Endometrial microvascular endothelial cells (primary cell): ENCODE measurements around the gene STAC2. TPM values are rescaled to one million over a fixed set of nuclear protein-coding genes. Genes with fewer than 3 reads are reported as not detected.

Experiments used
- in situ Hi-C: cut with HindIII; loops from 2 replicates; pipeline ENCODE4 v1.10.0; 2017; ENCODE audit warnings: low sequenced_read_pairs, low pct_unique_long_range_greater_than_20kb; ENCODE audit errors: inconsistent ontology term
- total RNA-seq: library from RNA; depleted of rRNA; stranded (reverse); fragments of >200 nt; gene quantifications from one replicate; pipeline ENCODE4 v1.2.3, GENCODE V29; 2015; ENCODE audit errors: inconsistent ontology term

STAC2 gene
- total RNA-seq, 1 donor from 2014 or later, result not detected

- in situ Hi-C loops, result no loop called here
These were observed 11.9 kb downstream of the STAC2 start for GRCh38 chr17:39213852-39214251.

DNA sequence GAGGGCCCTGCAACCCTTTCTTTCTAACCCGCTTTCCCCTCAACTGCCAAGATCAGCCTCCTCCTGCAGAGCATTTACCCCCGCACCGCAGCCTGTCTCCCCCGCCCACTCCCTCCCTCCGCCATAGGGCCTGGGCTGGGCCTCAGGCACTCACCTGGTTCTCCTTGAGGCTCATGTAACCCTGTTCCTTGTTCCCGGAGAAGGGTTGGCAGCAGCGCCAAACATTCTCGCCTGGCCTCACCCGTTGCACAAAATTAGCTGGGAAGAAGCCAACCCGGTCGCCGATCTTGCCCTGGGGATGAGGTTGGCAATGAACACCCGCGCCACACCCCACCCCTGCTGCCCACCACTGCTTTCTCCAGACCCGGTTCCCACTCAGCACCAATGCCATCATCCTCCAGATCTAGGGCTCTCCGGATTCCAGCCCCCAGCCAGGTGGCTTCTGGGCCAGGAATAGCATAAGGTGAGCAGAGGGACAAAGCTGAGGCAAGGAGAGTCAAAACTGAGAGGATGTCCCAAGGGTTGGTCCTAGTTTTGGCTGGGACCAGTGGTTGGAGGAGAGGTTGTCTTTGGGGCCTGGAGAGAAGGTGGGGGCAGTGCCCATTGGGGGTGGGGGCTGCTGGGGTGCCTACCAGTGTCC lies 12.8 kb downstream of the STAC2 start:
- in situ Hi-C loops, result no loop called here

DNA sequence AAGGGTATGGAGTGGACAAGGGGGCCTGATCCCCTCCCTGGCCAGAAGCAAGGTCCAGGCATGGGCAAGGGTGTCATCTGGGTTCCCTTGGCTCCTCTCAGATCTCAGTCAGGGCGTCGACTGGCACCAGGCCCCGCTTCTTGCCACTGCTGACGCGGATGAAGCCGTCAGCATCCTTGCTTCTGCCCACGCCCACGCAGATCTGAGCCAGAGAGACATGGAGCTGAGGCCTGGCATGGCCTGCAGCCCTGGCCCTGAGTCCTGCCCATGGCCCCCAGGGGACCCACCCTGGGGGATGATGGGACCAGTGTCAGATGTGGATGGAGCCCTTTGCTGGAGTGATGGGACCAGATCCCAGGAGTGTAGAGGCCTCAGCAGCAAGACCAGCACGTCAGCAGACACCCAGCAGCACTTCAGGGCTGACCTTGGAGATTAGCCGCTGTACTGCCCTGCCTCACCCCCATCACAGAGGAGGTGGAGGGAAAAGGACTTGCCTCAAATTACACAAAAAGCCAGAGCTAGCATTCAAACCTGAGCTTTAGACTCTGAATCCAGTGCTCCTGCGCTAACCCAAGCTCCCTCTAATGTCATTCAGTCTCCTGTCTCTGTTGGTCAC lies 13.4 kb downstream of the STAC2 start:
- in situ Hi-C loops, result no loop called here

DNA sequence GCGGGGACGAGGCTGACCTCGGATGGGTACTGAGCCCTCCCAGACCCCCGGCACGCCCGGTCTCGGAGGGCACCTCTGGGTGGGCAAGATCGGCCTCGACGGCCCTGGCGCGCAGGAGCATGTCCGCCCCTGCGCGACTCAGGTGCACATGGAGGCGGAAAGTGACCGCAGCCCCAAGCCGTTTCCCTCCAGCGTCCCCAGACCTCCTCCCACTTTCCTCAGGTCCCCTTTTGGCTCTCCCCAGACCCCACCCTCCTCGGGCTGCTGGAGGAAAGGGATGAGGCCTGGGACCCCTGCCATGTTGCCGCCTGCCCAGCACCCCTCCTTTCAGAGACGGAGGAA lies 15.7 kb downstream of the STAC2 start:
- in situ Hi-C loops, result no loop called here

DNA sequence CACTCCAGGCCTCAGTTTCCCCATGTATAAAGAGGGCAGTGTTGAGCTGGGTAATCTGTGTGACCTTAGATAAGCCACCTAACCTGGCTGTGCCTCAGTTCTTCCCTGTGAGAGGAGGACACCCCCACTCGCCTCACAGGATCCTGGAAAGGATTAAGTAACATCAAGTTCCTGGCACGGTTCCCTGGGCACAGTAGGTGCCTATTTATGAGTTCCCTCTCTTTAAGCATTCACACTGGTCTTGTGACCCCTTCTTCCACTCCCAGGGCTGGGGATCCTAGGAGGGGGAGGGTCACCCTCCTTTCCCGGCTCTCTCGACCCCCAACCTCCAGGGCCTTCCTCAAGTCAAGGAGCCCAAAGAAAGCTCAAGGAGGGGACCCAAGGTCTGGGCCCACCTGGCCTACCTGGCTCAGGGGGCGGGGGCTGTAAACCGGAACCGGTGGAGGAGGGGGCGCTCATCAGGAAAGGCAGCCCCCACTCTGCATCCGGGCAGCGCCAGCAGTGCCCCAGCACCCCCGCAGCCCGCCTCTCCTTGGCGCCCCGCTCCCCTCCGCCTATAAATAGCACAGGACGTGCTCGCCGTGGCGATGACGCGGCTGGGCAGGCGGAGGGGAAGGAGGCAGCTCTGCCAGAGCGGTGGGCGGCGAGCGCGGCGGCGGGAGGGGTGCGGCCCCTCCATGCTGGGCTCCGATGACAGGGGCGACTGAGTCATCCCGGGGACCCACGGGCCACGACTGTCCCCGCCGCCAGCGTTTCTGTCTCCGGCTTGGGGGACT lies 16.2 kb downstream of the STAC2 start:
- in situ Hi-C loops, result no loop called here

DNA sequence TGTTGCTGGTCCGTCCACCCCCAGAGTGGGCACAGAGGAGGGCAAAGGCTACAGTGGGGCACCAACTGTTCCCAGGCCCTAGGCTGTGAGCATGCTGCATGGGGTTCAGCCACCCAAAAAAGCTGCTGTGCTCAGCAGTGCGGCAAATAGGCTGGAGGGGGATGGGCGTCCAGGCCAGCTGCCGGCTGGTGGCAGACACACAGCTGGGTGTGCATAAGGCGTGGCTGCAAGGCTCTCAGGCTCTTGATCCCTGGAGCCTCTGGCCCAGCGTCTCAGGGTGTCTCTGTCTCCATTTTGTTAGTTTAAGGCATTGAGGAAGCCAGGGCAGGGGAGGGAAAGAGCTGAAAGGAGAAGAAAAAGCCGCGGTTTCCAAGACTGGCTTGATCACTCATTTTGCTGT lies 16.9 kb downstream of the STAC2 start:
- in situ Hi-C loops, result no loop called here

DNA sequence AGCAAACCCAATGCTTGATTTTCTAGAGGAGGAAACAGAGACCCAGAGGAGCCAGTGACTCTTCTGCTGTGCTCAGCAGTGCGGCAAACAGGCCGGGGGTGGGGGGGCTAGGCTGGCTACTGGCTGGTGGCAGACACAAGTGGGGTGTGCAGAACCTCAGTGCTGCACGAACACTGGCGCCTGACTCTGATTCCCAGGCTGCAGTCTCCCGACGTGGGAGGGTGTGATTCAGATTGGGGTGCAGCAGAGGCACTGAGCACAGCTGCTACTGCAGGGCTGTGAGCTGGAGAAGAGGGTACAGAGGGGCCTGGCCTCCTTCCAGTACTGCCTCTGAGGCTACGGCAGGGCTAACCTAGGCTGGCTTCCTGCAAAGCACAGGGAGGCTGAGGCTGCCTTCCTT lies 17.6 kb downstream of the STAC2 start:
- in situ Hi-C loops, result no loop called here

- in situ Hi-C loops, result no loop called here
These were observed 20.6 kb downstream of the STAC2 start for GRCh38 chr17:39205112-39205526.

DNA sequence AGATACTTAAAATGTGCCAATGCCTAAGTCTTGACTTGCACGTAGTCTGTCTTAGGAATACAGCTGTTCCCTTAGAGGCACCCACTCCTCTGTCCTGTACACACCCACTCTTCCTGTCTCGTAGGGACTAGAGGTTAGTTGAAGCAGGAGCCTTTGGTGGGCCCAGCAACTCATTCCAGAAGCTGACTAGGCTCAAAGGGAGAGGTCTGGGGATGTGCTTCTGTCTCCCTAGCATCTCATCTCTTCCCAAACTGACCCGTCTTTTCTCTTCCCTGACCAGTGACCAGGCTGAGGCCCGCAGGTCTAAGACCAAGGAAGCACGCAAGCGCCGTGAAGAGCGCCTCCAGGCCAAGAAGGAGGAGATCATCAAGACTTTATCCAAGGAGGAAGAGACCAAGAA lies 21.5 kb downstream of the STAC2 start:
- in situ Hi-C loops, result no loop called here

DNA sequence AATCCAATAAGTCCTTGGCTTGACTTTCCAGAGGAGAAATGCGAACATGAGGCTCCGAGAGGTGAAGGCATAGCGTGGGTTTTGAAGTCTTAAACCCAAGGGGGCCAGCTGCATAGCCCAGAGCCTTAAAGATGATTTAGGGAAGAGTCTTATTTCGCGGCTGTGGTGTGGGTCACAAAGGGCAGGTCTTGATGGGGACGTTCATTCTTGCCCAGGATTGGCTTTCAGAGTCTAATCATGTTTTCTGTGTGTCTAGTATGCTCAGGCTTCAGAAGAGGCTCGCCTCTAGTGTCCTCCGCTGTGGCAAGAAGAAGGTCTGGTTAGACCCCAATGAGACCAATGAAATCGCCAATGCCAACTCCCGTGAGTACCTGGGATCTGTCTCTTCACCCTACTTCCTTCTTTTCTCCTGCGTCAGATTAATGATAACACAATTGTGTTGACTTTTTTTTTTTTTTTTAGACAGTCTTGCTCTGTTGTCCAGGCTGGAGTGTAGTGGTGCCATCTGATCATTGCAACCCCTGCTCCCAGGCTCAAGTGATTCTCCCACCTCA lies 24.7 kb downstream of the STAC2 start:
- in situ Hi-C loops, result no loop called here

DNA sequence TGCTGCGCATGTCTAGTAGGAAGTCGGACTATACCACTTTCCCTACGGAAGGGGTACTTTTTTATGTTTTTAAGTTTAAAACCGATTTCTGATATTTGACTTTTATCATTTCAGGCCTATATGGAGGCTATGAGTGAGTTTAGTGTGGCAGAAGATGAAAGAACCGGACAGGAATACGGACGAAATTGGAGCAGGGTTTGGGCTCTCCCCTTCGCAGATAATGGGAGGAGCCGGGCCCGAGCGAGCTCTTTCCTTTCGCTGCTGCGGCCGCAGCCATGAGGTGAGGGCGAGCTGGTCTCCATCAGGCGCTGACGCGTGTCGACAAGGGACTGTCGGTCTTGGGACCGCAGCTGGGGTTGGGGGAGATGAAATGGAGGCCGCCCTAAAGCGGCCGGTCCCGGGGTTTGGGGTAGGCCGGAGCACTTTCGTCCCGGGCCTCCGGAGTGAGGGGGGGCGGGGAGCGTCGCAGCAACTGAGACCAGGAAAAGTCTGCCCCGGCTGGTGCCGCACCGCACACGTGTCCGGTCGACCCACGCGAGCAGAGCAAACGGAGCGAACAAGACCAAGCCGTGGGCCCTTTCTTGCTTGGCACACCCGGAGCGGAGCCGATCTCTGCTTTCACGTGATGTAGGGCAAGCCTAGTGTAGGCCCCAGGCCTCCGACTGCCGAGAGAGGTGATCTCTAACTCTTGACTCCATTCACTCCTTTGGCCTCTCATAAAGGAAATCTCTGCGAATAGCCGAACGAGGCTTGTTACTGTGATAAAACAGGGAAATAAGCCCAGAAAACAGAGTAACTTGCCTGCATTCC lies 25.5 kb downstream of the STAC2 start, which contains the start of gene RPL19:
Gene RPL19, plus strand, starts transcription at position 214 of the 810 bp plus-strand sequence. Its CDS starts 62 bp downstream, at position 276.
- in situ Hi-C loops, result no loop called here

GRCh38 chr17:39199820-39200069 lies 26.0 kb downstream of the STAC2 start:
- in situ Hi-C loops, result no loop called here

DNA sequence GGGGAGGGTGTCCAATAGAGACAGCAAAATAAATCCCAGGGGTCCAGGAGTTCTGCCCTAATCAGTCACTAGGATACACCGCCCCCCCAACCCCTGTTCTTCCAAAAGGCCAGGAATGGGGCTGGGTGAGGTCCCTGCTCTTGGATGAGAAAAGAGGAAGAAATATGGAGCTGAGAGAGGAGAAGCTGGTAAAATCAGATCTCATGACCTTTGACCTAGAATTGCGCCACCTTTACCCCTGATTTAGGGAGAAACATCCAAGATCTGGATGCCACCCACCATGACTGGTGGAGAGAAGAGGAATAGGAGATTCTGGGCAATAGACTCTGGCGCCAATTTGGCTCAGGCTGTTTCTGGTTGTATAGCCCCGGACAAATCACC lies 27.6 kb downstream of the STAC2 start:
- in situ Hi-C loops, result no loop called here

GRCh38 chr17:39197380-39198185 lies 28.2 kb downstream of the STAC2 start, which contains the start of gene CACNB1:
Gene CACNB1 (minus strand): TSS chr17:39197669. CDS start chr17:39197495, 174 bp downstream.
- in situ Hi-C loops, result no loop called here

- in situ Hi-C loops, result no loop called here
These were observed 28.9 kb downstream of the STAC2 start for GRCh38 chr17:39196808-39197291.

DNA sequence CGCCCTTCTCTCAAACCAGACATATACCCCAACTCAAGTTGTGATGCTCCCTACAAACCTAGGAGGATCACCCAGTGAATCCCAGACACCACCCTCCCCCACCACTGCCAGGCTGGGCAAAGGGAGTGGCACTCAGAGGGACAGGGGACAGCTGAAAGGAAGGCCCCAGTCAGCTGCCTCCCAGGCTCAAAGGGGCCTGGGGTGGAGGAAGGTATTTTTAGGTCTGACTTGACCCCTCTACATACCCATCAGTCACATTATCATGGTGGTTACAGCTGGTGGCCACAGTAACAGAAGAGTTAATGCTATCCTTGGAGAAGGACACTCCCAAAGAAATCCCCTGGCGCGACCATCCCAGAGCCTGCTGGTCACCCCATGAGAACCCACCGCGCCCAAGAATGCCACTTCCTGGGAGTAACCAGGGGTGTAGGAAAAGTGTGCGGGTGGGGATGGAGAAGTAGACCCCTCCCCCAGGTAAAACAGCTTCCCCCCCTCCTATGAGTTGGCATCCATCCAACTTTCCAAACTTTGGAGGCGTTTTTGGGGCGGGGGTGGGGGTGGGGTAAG lies 29.4 kb downstream of the STAC2 start:
- in situ Hi-C loops, result no loop called here

DNA sequence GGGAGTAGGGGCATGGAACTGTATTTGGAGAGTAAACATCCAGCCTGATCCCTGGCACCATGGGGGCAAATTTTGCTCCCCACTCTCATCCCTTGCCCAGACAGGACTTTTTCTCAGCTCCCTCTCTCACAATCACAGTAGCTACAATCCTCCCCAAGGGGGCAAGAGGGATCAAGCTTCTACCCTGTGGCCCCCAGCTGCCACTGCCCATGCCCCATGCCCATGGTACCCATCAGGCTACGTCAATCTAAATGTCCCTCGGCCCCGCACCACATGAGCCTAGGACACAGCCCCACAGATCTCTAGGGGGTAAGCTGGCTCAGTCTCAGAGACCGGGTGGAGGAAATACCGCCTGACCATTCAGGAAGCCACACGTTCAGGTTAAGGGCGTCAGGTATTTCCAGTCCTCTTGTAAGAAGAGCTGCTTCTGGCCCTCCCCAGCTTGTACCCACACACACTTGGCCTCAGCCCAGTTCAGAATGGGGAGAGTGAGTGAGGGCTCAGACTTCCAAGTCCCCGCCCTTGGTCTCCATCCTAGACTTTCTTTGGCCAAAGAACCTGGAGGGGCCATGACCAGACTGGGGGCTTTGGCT lies 30.1 kb downstream of the STAC2 start:
- in situ Hi-C loops, result no loop called here
